CD4-positive, alpha-beta T cell treated with Interleukin-4 for 4 hours (primary cell): ENCODE results near the gene CMTR2.

Source experiments
- DNase-seq: peaks from one replicate; pipeline ENCODE4 v3.0.0-alpha.2; 2020

CMTR2 gene

GRCh38 chr16:71276589-71277334 is 12.4 kb downstream of the CMTR2 start:
- DNase-seq: no peak

DNA sequence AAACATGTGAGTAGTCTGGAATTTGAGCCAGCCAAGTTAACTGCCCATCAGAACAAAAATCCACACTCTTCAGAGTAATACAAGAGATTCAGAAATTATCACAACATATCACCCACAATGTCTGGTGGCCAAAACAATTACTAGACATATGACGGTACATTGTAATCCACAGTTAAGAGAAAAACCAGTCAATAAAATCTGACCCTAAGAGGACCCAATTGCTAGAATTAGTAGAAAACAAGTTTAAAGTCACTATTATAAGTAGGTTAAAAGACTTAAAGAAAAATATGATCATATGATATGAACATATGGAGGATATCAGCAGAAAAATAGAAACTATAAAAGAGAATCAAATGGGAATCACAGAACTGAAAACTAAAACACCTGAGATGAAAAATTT is 15.8 kb downstream of the CMTR2 start:
- DNase-seq: no peak

- no peak for DNase-seq
Measured at GRCh38 chr16:71264299-71264698, 24.9 kb downstream of the CMTR2 start.

DNA sequence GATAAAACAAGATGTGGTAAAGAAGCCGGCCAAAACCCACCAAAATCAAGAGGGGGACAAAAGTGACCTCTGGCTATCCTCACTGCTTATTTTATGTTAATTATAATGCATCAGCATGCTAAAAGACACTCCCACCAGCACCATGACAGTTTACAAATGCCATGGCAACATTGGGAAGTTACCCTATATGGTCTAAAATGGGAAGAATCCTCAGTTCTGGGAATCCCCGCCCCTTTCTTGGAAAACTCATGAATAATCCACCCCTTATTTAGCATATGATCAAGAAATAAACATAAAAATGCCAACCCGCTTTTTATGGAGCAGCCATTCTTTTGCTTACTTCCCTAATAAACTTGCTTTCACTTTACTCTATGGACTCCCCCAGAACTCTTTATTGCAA is 25.6 kb downstream of the CMTR2 start:
- DNase-seq: no peak

DNA sequence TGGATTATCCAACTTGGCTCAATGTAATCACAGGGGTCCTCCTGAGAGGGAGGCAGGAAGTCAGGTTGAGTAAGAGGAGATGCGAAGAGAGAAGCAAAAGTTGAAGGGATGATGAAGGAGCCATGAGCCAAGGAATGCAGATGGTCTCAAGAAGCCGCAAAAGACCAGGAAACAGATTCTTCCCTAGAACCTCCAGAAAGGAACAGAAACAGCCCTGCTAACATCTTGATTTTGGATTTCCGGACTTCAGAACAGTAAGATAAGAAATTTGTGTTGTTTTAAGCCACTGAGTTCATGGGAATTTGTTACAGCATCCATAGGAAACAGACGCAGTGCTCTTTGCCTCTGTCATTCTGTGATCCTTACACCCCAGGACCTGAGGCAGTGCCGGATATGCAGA is 26.8 kb downstream of the CMTR2 start:
- DNase-seq: no peak

GRCh38 chr16:71260995-71261394 is 28.2 kb downstream of the CMTR2 start:
- no peak for DNase-seq

DNA sequence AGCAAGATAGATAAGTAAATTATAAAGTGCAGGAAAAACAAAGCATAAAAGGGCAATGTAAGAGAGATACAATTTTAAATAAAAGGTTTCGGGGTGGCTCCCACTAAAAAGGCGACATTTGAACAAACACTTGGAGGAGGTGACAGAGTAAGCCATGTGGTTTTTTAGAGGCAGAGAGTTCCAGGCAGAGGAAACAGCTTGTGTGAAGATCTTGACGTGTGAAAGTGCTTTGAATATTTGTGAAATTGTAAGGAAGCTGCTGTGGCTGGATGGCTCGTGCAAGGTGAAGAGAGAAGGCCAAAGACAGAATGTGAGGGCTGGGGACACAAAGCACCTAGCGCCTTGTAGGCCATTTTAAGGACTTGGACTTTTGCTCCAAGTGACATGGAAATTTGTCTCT is 30.1 kb downstream of the CMTR2 start:
- DNase-seq: no peak

DNA sequence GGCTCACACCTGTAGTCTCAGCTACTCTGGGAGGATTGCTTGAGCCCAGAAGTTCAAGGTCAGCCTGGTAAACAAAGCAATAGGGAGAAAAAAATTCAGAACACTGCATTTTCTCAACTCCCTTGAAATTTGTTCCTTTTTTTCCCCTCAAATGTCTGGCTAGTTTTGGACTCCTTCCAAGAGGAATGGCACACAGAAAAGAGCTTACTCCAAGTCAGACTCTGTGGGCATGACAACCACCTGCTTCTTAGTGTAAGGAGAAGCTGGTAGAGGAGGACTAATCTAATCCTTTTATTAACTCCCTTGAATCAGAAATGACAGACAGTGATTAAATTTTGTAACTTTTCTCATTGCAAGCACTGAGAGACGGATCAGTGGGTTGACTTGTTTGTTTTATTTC is 30.8 kb downstream of the CMTR2 start:
- no peak for DNase-seq

- DNase-seq: no peak
Measured at GRCh38 chr16:71257768-71258167, 31.4 kb downstream of the CMTR2 start.

GRCh38 chr16:71255721-71256120 is 33.5 kb downstream of the CMTR2 start:
- DNase-seq: no peak

GRCh38 chr16:71254832-71255525 is 34.2 kb downstream of the CMTR2 start:
- DNase-seq: no peak

- no peak for DNase-seq
Measured at GRCh38 chr16:71250461-71251235, 38.6 kb downstream of the CMTR2 start.

DNA sequence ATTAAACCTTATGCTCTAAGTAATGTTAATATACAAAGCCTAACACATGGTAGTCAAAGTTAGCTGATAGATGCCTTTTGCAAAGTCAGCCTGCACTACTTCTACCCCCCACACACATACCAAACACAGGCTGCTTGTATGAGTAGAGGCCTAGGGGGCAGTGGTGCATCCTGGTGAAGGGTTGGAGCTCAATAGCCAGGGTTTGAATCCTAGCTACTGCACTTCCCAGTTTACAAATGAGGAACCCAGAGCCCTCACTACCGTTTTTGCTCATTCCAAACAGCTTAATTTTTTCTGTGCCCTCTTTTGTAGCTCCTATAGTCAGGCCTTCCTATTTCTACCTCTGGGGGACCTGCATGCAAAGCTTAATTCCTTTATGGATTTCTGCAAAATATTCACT is 39.8 kb downstream of the CMTR2 start:
- no peak for DNase-seq

GRCh38 chr16:71247478-71247877 is 41.7 kb downstream of the CMTR2 start:
- DNase-seq: no peak

DNA sequence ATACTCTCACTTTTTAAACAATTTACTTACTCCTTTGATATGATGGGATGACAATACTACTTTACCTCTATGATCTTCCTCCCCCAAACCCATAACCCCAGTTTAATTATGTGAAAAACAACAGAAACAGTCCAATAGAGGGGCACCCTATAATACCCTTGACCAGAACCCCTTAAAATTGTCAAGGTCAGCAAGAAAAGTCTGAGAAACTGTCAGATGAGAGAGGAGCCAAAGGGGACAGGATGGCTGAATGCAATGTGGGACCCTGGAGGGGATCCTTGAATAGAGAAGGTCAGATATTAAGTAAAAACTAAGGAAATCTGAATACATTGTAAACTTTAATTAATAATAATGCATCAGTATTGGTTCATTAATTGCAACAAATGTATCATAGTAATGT is 42.9 kb downstream of the CMTR2 start:
- no peak for DNase-seq

DNA sequence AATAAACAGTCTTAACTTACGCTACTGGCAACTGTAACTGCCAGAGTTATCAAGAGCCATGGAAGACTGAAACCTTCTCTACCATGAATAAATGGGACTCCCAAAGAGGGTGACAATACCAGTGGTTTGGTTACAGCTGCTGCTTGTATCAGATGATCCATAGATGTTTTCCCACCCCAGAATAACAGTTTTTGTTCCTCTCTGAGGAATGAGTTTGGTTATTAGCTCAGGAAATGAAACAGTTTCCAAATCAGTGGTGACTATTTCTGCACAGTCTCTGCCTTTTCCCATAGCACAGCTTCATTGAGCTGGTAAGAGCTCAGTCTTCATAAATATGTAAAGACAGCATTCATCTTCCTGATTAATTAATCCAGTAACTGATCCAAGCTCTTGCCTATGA is 44.7 kb downstream of the CMTR2 start:
- DNase-seq: no peak

DNA sequence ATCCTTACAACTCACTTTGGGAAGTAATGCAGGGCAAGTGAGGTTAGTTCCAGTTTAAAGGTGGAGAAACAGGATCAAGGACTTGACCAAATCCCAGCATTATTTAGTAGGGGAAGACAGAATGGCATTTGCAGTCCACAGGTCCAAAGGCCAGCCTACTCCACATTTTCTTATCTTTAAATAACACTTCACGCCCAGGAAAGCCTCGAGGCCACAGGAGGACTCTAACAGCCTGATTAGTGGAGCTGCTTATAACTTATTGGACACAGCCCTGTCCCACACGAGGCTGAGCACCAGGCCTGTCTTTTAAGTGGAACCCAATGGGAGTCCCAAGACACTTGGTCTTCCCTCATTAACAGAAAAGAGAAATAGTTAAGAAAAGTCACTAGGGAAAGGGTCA is 46.6 kb downstream of the CMTR2 start:
- no peak for DNase-seq

DNA sequence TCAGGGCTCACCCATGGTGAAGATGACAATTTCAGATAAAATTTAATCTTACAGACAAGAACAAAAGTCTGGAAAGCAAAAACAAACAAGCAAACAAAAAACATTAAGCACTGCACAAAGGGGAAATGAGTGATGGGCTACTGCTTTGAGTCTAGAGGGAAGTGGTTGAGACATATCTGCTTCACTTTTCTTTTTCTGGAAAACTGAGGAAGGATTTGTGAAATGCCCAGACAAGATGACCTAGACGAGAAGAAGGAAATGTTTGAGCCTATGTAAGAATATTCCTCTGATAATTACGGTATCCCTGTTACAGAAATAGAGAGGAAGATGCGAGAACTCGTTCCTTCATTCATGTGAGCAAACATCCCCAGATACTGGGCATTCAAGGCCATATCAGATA is 47.2 kb downstream of the CMTR2 start:
- DNase-seq: no peak
